ENCODE data around the gene CFAP65. TPM values are rescaled to one million over a fixed set of nuclear protein-coding genes. Genes with fewer than 3 reads are reported as not detected.

Gene CFAP65
- total and polyA plus RNA-seq, 2 of the 13 experiments (the other 11 are each of a cell fraction or from before 2014, with no cell fraction given), result 0.05 TPM; not detected in 1

GRCh38 chr2:219001577-219002394, 39.5 kb downstream of the CFAP65 start (continued):
- TF ChIP-seq ZNF142 (CRISPR knock-in tag; IDR thresholded peaks at IDR 0.05) (no peak), NR2F2 (IDR thresholded peaks at IDR 0.05; ENCODE audit: borderline replicate concordance, low read depth) (peak; percentile 57; the same call in 1 of the 2 replicates), SMAD9 (CRISPR knock-in tag; IDR thresholded peaks at IDR 0.05) (0 out of 2 replicates have a peak, but pooled peaks have one; percentile 42), PBX2 (CRISPR knock-in tag; IDR thresholded peaks at IDR 0.05) (no peak), ZNF709 (CRISPR knock-in tag; IDR thresholded peaks at IDR 0.05) (0 out of 2 replicates have a peak, but pooled peaks have one; percentile 50), ARID4A (CRISPR knock-in tag; IDR thresholded peaks at IDR 0.05; ENCODE audit: borderline replicate concordance) (peak; percentile 83), ZNF18 (CRISPR knock-in tag; IDR thresholded peaks at IDR 0.05; ENCODE audit: insufficient replicate concordance) (peak; percentile 73), ZSCAN20 (CRISPR knock-in tag; IDR thresholded peaks at IDR 0.05; ENCODE audit: borderline replicate concordance) (peak; percentile 60; the same call in 1 of the 2 replicates), TFE3 (CRISPR knock-in tag; IDR thresholded peaks at IDR 0.05) (peak; percentile 48; the same call in 1 of the 2 replicates), KDM3A (CRISPR knock-in tag; IDR thresholded peaks at IDR 0.05; ENCODE audit: low read depth) (no peak; the same call in 1 of the 2 replicates), SP5 (CRISPR knock-in tag; IDR thresholded peaks at IDR 0.05; ENCODE audit: borderline replicate concordance, low read depth) (peak; percentile 100)

All from HepG2 (cell line).